PC-3 (cell line): ENCODE measurements around the gene GNB1.

Experiments
- EZH2 ChIP-seq: fragments of 300-600 bp; sonication (generic); IDR thresholded peaks from one replicate; pipeline ENCODE4 v1.6.1; 2017; ENCODE audit warnings: antibody characterized with exemption, mild to moderate bottlenecking, low read length; ENCODE audit not compliant: unreplicated experiment
- EZH2phosphoT487 ChIP-seq: fragments of 300-600 bp; sonication (generic); IDR thresholded peaks from 2 replicates; pipeline ENCODE4 v1.6.1; 2018; ENCODE audit warnings: mild to moderate bottlenecking, antibody characterized with exemption, low read length, borderline replicate concordance
- TF ChIP-seq, protein P1 (sequence below): fragments of 300-600 bp; sonication (generic); conservative IDR thresholded peaks from 2 replicates; pipeline ENCODE4 v1.5.1; 2017; ENCODE audit warnings: antibody characterized with exemption, low read depth, mild to moderate bottlenecking, low read length

DNA sequence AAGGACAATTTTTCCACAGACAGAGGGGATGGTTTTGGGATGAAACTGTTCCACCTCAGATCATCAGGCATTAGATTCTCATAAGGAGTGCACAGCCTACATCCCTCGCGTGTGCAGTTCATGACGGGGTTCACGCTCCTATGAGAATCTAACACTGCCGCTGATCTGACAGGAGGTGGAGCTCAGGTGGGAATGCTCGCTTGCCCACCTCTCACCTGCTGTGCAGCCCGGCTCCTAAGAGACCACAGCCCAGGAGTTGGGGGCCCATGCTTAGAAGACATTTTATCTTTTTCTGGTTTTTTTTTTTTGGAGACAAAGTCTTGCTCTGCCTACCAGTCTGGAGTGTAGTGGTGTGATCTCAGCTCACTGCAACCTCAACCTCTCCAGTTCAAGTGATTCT, 16.0 kb downstream of the GNB1 start:
- TF ChIP-seq, protein P1, sequence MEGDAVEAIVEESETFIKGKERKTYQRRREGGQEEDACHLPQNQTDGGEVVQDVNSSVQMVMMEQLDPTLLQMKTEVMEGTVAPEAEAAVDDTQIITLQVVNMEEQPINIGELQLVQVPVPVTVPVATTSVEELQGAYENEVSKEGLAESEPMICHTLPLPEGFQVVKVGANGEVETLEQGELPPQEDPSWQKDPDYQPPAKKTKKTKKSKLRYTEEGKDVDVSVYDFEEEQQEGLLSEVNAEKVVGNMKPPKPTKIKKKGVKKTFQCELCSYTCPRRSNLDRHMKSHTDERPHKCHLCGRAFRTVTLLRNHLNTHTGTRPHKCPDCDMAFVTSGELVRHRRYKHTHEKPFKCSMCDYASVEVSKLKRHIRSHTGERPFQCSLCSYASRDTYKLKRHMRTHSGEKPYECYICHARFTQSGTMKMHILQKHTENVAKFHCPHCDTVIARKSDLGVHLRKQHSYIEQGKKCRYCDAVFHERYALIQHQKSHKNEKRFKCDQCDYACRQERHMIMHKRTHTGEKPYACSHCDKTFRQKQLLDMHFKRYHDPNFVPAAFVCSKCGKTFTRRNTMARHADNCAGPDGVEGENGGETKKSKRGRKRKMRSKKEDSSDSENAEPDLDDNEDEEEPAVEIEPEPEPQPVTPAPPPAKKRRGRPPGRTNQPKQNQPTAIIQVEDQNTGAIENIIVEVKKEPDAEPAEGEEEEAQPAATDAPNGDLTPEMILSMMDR: no peak
- no peak for TF ChIP-seq EZH2
- TF ChIP-seq EZH2phosphoT487: no peak
